CD4-positive, alpha-beta T cell treated with Interleukin-6 for 4 hours (primary cell): ENCODE results near the gene PITX1.
"Not testable (repeated sequence)": the region's sequence is repeated elsewhere in the genome, so short reads cannot be mapped to it uniquely, and the experiment has no call there.

ENCODE experiments used
- DNase-seq: peaks from one replicate; pipeline ENCODE4 v3.0.0-alpha.2; 2020; ENCODE audit warnings: mixed read lengths

Gene PITX1

GRCh38 chr5:135008981-135009735 lies 24.9 kb downstream of the PITX1 start:
- DNase-seq = no peak

GRCh38 chr5:135008556-135008955 lies 25.5 kb downstream of the PITX1 start:
- no peak for DNase-seq

GRCh38 chr5:135007749-135008363 lies 26.2 kb downstream of the PITX1 start:
- DNase-seq = no peak

GRCh38 chr5:135007305-135007704 lies 26.7 kb downstream of the PITX1 start:
- no peak for DNase-seq

GRCh38 chr5:135005076-135005475 lies 29.0 kb downstream of the PITX1 start:
- no peak for DNase-seq

- no peak for DNase-seq
Measured at GRCh38 chr5:135004376-135004775, 29.7 kb downstream of the PITX1 start.

GRCh38 chr5:134998068-134998467 lies 36.0 kb downstream of the PITX1 start:
- DNase-seq = not testable (repeated sequence)

- DNase-seq = no peak
Measured at GRCh38 chr5:134997015-134997414, 37.0 kb downstream of the PITX1 start.

- no peak for DNase-seq
Measured at GRCh38 chr5:134995850-134996402, 38.1 kb downstream of the PITX1 start.

GRCh38 chr5:134994560-134995156 lies 39.4 kb downstream of the PITX1 start:
- DNase-seq = no peak

GRCh38 chr5:134993161-134993560 lies 40.9 kb downstream of the PITX1 start:
- DNase-seq = no peak

GRCh38 chr5:134992148-134992547 lies 41.9 kb downstream of the PITX1 start:
- DNase-seq = no peak

GRCh38 chr5:134990183-134990582 lies 43.8 kb downstream of the PITX1 start:
- DNase-seq = not testable (repeated sequence)

- DNase-seq = no peak
Measured at GRCh38 chr5:134989266-134989830, 44.7 kb downstream of the PITX1 start.

GRCh38 chr5:134982230-134982629 lies 51.8 kb downstream of the PITX1 start:
- DNase-seq = no peak

GRCh38 chr5:134979416-134979815 lies 54.6 kb downstream of the PITX1 start:
- DNase-seq = no peak
